IPS-20b (cell line): ENCODE measurements around the gene IL33.

Experiments
- H3K27ac ChIP-seq: one replicate; pipeline ENCODE4 v1.5.1; 2013; ENCODE audit warnings: low read length
- H3K27me3 ChIP-seq: 2 replicates; pipeline ENCODE4 v1.6.1; 2013; ENCODE audit warnings: mild to moderate bottlenecking, low read length, inconsistent platforms; ENCODE audit not compliant: insufficient read depth
- H3K36me3 ChIP-seq: 2 replicates; pipeline ENCODE4 v1.6.1; 2013; ENCODE audit warnings: low read depth, mild to moderate bottlenecking, inconsistent platforms, low read length, moderate library complexity; ENCODE audit not compliant: insufficient read depth
- H3K4me1 ChIP-seq: 2 replicates; pipeline ENCODE4 v1.6.1; 2013; ENCODE audit warnings: mild to moderate bottlenecking, control low read depth, inconsistent platforms, low read length, moderate library complexity; ENCODE audit not compliant: insufficient read depth
- H3K4me3 ChIP-seq: 2 replicates; pipeline ENCODE4 v1.5.1; 2013; ENCODE audit warnings: mild to moderate bottlenecking, low read length, inconsistent platforms
- H3K9ac ChIP-seq: 2 replicates; pipeline ENCODE4 v1.6.1; 2013; ENCODE audit warnings: low read depth, mild to moderate bottlenecking, inconsistent platforms, low read length, moderate library complexity
- H3K9me3 ChIP-seq: 2 replicates; pipeline ENCODE4 v1.6.1; 2013; ENCODE audit warnings: mild to moderate bottlenecking, low read depth, low read length, inconsistent platforms; ENCODE audit not compliant: insufficient read depth

The IL33 gene

DNA sequence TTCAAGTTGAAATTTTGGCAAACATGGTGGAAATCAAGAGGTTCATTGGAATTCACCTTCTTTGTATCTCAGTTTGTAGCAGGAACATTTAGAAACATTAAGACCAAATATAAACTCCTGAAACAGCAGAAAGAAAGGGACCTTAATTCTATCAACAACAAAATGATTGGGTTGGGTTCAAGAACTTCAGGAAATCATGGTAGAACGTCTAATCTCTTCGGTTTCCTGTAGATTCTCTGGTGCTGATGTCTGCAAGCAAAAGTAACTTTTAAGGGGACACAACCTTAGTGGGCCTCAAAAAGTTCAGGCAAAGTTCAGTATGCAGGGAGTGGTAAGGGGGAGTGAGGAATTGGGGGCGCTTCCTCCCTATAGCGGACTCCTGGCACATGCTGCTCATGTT lies 3.4 kb downstream of the IL33 start:
- peaks cover 6% of the 10 kb centered on the region; the same call in 1 of the 2 replicates for H3K4me1 ChIP-seq
- no peaks in the 10 kb centered on the region for H3K9me3 ChIP-seq
- H3K27ac ChIP-seq: no peak overlapping the region
- H3K36me3 ChIP-seq: no peaks in the 10 kb centered on the region
- H3K27me3 ChIP-seq: no peaks in the 10 kb centered on the region
- no peak overlapping the region for H3K9ac ChIP-seq
- H3K4me3 ChIP-seq: no peak overlapping the region

DNA sequence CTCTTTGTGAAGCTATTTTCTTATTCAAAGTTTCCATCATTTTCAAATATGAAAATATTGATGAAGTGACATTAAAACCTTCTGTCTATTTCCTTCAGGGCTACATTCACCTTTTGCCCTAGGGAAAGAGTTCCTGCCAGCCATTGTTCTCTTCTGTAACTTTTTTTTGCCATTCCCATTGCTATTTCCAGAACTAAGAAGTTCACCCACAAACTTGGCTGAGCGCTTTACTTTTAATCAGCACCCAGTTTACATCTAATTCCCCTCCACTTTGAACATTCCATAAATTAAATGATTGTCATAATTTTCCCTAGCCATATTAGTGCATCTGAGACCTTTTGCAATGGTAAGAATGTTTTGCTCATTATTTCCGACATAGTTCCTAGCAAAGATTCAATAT lies 4.4 kb downstream of the IL33 start:
- Histone ChIP-seq H3K9ac (no peak overlapping the region), H3K27me3 (no peaks in the 10 kb centered on the region), H3K9me3 (no peaks in the 10 kb centered on the region), H3K4me1 (peaks cover 6% of the 10 kb centered on the region; the same call in 1 of the 2 replicates), H3K36me3 (no peaks in the 10 kb centered on the region), H3K27ac (no peak overlapping the region), H3K4me3 (no peak overlapping the region)

GRCh38 chr9:6224393-6225154 lies 9.0 kb downstream of the IL33 start:
- Histone ChIP-seq H3K4me3 (no peak overlapping the region), H3K27me3 (no peaks in the 10 kb centered on the region), H3K36me3 (no peaks in the 10 kb centered on the region), H3K4me1 (peaks cover 7% of the 10 kb centered on the region; the same call in 1 of the 2 replicates), H3K9me3 (no peaks in the 10 kb centered on the region), H3K9ac (no peak overlapping the region), H3K27ac (no peak overlapping the region)

DNA sequence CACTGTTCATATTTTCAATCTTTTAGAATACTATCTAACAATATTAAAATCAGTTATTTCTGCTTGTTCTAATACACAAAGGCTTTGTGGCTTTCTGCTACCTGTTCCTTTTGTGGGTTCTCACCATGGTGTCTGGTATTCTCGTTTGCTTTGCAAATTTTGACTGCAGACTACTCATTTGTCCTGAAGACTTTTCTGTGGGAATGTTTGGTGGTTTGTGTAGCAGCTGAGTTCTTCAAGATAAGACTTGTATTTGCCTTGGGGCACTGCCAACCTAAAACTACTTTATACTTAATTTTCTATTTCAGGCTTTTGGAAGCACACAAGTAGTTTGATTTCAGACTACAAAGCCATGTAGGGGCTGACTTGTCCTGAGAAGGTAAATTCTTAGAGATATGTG lies 11.1 kb downstream of the IL33 start:
- H3K27ac ChIP-seq: no peak overlapping the region

DNA sequence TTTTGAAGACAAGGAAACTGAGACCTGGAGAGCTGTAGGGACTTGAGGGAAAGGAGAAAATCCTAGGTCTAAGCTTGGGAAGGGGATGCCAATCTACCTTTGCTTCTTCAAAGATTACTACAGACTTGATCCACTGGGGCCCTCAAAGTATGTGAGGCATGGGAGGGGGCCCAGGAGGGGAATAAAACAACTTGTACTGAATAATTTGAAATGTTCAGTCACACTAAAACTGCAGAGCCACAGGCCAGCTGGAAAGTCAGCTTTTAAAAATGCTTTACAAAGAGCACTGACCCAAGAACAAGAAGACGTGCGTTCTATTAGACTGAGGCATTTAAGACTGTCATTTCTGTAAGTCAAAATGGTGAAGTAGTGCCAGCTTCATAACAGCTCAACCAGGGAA lies 13.6 kb downstream of the IL33 start:
- Histone ChIP-seq H3K9me3 (no peaks in the 10 kb centered on the region), H3K4me3 (no peak overlapping the region), H3K36me3 (no peaks in the 10 kb centered on the region), H3K27ac (no peak overlapping the region), H3K4me1 (peaks cover 7% of the 10 kb centered on the region; the same call in 1 of the 2 replicates), H3K9ac (no peak overlapping the region), H3K27me3 (no peaks in the 10 kb centered on the region)

More for the DNA sequence above, 11.1 kb downstream of the IL33 start:
- Histone ChIP-seq H3K9ac (no peak overlapping the region), H3K36me3 (no peaks in the 10 kb centered on the region), H3K9me3 (no peaks in the 10 kb centered on the region), H3K4me1 (peaks cover 7% of the 10 kb centered on the region; the same call in 1 of the 2 replicates), H3K4me3 (no peak overlapping the region), H3K27me3 (no peaks in the 10 kb centered on the region)

GRCh38 chr9:6229619-6230018 lies 14.0 kb downstream of the IL33 start:
- H3K27me3 ChIP-seq: no peaks in the 10 kb centered on the region
- no peak overlapping the region for H3K9ac ChIP-seq
- no peaks in the 10 kb centered on the region for H3K36me3 ChIP-seq
- H3K4me3 ChIP-seq: no peak overlapping the region
- no peak overlapping the region for H3K27ac ChIP-seq
- no peaks in the 10 kb centered on the region for H3K9me3 ChIP-seq
- H3K4me1 ChIP-seq: peaks cover 7% of the 10 kb centered on the region; the same call in 1 of the 2 replicates

- no peaks in the 10 kb centered on the region for H3K27me3 ChIP-seq
- H3K27ac ChIP-seq: no peak overlapping the region
- H3K4me3 ChIP-seq: no peak overlapping the region
- no peaks in the 10 kb centered on the region for H3K9me3 ChIP-seq
- H3K9ac ChIP-seq: no peak overlapping the region
- peaks cover 7% of the 10 kb centered on the region; the same call in 1 of the 2 replicates for H3K4me1 ChIP-seq
- no peaks in the 10 kb centered on the region for H3K36me3 ChIP-seq
Observed at GRCh38 chr9:6230037-6230780, 14.6 kb downstream of the IL33 start.

- no peak overlapping the region for H3K4me3 ChIP-seq
- no peaks in the 10 kb centered on the region for H3K27me3 ChIP-seq
- no peaks in the 10 kb centered on the region for H3K9me3 ChIP-seq
- H3K9ac ChIP-seq: no peak overlapping the region
- no peaks in the 10 kb centered on the region for H3K4me1 ChIP-seq
- no peak overlapping the region for H3K27ac ChIP-seq
- H3K36me3 ChIP-seq: no peaks in the 10 kb centered on the region
Observed at GRCh38 chr9:6232336-6232945, 16.8 kb downstream of the IL33 start.

GRCh38 chr9:6234014-6234413 lies 18.4 kb downstream of the IL33 start:
- Histone ChIP-seq H3K36me3 (no peaks in the 10 kb centered on the region), H3K4me3 (no peak overlapping the region), H3K27ac (no peak overlapping the region), H3K4me1 (no peaks in the 10 kb centered on the region), H3K9ac (no peak overlapping the region), H3K9me3 (no peaks in the 10 kb centered on the region), H3K27me3 (no peaks in the 10 kb centered on the region)

GRCh38 chr9:6237267-6237666 lies 21.7 kb downstream of the IL33 start:
- H3K36me3 ChIP-seq: no peaks in the 10 kb centered on the region
- no peaks in the 10 kb centered on the region for H3K27me3 ChIP-seq
- no peaks in the 10 kb centered on the region for H3K9me3 ChIP-seq
- no peaks in the 10 kb centered on the region for H3K4me1 ChIP-seq
- no peak overlapping the region for H3K4me3 ChIP-seq
- no peak overlapping the region for H3K9ac ChIP-seq
- H3K27ac ChIP-seq: no peak overlapping the region

GRCh38 chr9:6239048-6239461 lies 23.4 kb downstream of the IL33 start:
- Histone ChIP-seq H3K4me3 (no peak overlapping the region), H3K27me3 (no peaks in the 10 kb centered on the region), H3K9me3 (no peaks in the 10 kb centered on the region), H3K36me3 (no peaks in the 10 kb centered on the region), H3K4me1 (no peaks in the 10 kb centered on the region), H3K9ac (no peak overlapping the region), H3K27ac (no peak overlapping the region)
